HG02623 (cell line): ENCODE measurements around the gene AHCTF1.

Source experiments
- ATAC-seq: cut with Tn5 transposase; IDR thresholded peaks from one replicate; pipeline ENCODE4 v1.9.1; 2021; ENCODE audit warnings: moderate library complexity; ENCODE audit not compliant: unreplicated experiment

AHCTF1 gene

GRCh38 chr1:246798606-246799496 is 132.9 kb downstream of the AHCTF1 start:
- ATAC-seq: no peak

- ATAC-seq: no peak
Measured at GRCh38 chr1:246798107-246798506, 133.6 kb downstream of the AHCTF1 start.

GRCh38 chr1:246797597-246797996 is 134.2 kb downstream of the AHCTF1 start:
- ATAC-seq: no peak

DNA sequence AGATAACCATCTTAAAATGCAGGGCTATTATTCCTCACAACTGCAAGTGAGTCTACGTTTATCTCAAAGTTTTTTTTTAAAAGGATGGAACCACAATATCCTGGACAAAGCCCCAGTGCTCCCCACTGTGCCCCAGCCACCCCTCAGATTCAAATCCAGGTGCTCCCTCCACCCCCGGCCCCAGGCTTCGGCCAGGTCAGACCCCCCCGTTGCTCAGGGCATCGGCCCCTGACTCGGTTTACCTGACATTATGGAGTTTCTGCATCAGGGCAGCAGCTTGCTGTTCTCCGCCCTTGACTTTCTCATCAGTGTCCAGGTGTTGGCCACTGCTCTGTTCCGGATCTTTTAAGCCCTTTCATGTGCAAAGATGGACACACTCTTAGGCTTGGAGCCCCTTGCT is 134.6 kb downstream of the AHCTF1 start:
- ATAC-seq: no peak

- ATAC-seq: no peak
Measured at GRCh38 chr1:246795906-246796694, 135.6 kb downstream of the AHCTF1 start.

DNA sequence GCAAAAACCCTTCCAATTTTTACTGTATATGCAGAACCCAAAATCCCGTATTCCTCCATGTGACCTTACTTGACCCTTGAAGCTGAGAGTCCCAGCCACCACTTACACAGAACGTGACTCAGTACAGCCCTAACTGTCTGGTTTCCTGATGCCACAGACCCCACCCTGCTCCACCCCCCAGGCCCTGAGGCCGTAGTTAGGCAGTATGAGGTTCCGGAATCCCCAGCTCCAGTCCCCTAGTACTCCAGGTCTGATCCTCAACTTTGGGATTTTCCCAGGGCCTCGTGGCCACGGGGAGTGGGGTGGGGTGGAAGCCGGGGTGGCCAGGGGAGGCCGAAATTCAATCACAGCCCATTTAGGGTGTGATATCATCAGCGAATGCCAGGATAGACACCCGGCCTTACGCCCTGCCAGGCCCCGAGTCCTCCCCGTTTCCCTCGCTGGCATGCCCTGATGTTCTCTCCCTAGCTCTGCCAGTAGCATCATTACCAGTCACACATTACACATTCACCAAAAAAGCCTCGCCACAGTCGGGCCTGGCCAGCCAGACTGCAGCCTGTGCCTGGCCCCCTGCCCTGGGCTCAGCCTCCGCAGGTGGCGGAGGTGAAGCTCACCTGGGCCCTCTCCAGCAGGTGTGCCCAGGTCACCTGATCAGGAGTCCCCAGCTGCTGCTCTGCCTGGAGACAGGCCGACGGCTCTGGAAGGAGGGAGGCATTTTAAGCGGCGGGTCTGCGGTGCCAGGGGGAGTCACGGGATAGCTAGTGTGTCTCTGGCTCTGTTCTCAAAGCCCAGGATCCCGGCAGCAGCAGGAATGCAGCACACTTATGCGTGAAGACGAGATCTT is 136.7 kb downstream of the AHCTF1 start:
- ATAC-seq: no peak

DNA sequence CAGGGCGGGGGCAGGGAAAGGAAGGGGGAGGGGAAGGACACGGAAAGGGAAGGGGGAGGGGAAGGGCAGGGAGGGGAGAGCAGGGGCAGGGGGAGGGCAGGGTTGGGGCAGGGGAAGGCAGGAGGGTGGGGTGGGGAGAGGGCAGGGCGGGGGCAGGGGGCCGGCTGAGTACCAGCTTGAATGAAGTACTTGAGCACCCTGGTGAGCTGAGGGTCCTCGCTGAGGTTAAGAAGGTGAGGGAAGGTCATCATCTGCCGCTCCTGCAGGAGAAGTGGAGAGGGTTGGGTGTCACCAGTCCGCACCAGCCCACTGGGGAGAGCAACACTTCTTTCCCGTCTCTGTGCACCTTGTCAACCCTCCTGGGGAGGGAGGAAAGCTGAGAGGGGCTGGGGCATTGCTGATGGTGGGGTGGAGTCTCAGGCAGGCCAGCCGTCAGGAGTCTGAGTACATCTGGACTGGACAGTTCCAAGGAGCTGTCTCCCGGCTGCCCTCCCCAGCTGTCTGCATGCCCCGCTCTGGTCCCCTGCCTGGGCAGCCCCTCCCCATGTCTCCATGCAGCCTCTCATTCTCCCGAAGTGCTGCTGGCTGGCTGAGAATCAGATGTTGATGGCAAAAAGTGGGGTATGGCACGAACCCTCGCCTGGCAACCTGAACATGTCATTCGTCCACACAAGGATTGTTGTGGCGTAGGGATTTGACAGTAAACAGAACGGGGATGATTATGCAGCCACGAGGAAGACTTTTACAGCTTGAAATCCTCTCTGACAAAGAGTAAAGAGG is 137.5 kb downstream of the AHCTF1 start:
- ATAC-seq: no peak

DNA sequence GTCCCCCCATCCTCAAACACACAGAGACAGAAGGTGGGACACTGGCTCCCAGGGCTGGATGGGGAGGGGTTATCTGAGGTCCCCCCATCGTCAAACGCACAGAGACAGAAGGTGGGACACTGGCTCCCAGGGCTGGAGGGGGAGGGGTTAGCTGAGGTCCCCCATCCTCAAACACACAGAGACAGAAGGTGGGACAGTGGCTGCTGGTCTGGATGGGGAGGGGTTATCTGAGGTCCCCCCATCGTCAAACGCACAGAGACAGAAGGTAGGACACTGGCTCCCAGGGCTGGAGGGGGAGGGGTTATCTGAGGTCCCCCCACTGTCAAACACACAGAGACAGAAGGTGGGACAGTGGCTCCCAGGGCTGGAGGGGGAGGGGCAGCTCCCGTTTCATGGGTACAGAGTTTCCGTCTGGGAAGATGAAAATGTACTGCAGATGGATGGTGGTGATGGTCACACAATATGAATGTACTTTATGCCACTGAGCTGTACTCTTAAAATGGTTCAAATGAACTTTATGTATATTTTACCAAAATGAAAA is 138.3 kb downstream of the AHCTF1 start:
- ATAC-seq: no peak

- ATAC-seq: no peak
Measured at GRCh38 chr1:246792603-246793002, 139.1 kb downstream of the AHCTF1 start.

- no peak for ATAC-seq
Measured at GRCh38 chr1:246791303-246791918, 140.3 kb downstream of the AHCTF1 start.

DNA sequence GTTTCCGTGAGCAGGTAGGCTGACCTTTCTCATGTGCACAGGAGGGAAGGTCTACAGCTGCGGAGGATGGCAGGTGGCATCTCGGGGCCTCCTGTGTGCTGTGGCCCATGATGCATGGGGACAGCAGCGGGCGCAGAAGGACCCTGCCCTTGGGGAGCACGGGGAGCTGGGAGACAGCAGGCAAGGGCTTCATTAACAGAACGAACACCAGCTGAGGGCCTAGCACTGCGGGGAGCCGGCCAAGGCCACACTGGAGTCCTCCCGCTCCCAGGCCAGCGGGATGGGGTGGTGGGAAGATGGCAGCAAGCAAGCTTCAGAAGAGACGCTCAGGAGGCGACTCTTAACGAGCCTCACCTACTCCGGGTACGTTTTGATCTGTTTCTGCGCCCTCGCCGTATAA is 140.9 kb downstream of the AHCTF1 start:
- no peak for ATAC-seq

GRCh38 chr1:246790364-246790763 is 141.4 kb downstream of the AHCTF1 start:
- no peak for ATAC-seq

GRCh38 chr1:246789454-246790339 is 142.1 kb downstream of the AHCTF1 start:
- no peak for ATAC-seq
